ENCODE data around the gene ZSCAN4.

Gene ZSCAN4

GRCh38 chr19:57675881-57676280 lies 7.1 kb downstream of the ZSCAN4 start:
- Histone ChIP-seq H3K9me3 (ENCODE audit: control insufficient read depth, insufficient read depth, low read length) (no peaks in the 10 kb centered on the region), H3K27me3 (ENCODE audit: control insufficient read depth, insufficient read depth, low read length) (no peaks in the 10 kb centered on the region), H3K4me1 (ENCODE audit: control insufficient read depth, insufficient read depth, low read length) (no peaks in the 10 kb centered on the region), H3K36me3 (ENCODE audit: control insufficient read depth, insufficient read depth, low read length) (no peaks in the 10 kb centered on the region), H3K4me3 (ENCODE audit: low read length) (no peak overlapping the region), H3K27ac (ENCODE audit: low read length) (no peak overlapping the region)
- WGBS (ENCODE audit: insufficient coverage, insufficient read length) = no CpG with 5 or more reads among the region's 2 CpGs
- no peak for DNase-seq (ENCODE audit: low read depth, low spot score)

GRCh38 chr19:57682226-57682766 lies 13.6 kb downstream of the ZSCAN4 start:
- no peak overlapping the region for H3K27ac ChIP-seq (ENCODE audit: low read length)

GRCh38 chr19:57686727-57687126 lies 18.0 kb downstream of the ZSCAN4 start:
- H3K27ac ChIP-seq (ENCODE audit: low read length) = no peak overlapping the region
- H3K9me3 ChIP-seq (ENCODE audit: control insufficient read depth, insufficient read depth, low read length) = peaks cover 11% of the 10 kb centered on the region
- H3K27me3 ChIP-seq (ENCODE audit: control insufficient read depth, insufficient read depth, low read length) = no peaks in the 10 kb centered on the region
- no peak for DNase-seq (ENCODE audit: low read depth, low spot score)
- peaks cover 46% of the 10 kb centered on the region for H3K36me3 ChIP-seq (ENCODE audit: control insufficient read depth, insufficient read depth, low read length)
- H3K4me1 ChIP-seq (ENCODE audit: control insufficient read depth, insufficient read depth, low read length) = no peaks in the 10 kb centered on the region
- WGBS (ENCODE audit: insufficient coverage, insufficient read length) = no CpG with 5 or more reads among the region's 3 CpGs
- H3K4me3 ChIP-seq (ENCODE audit: low read length) = no peak overlapping the region

More at GRCh38 chr19:57682226-57682766, 13.6 kb downstream of the ZSCAN4 start:
- Histone ChIP-seq H3K4me3 (ENCODE audit: low read length) (peak overlapping the region; percentile 93), H3K27me3 (ENCODE audit: control insufficient read depth, insufficient read depth, low read length) (no peaks in the 10 kb centered on the region), H3K9me3 (ENCODE audit: control insufficient read depth, insufficient read depth, low read length) (peaks cover 5% of the 10 kb centered on the region; the same call in 1 of the 2 replicates), H3K36me3 (ENCODE audit: control insufficient read depth, insufficient read depth, low read length) (peaks cover 34% of the 10 kb centered on the region), H3K4me1 (ENCODE audit: control insufficient read depth, insufficient read depth, low read length) (no peaks in the 10 kb centered on the region)
- no CpG with 5 or more reads among the region's 19 CpGs for WGBS (ENCODE audit: insufficient coverage, insufficient read length)
- DNase-seq (ENCODE audit: low read depth, low spot score) = no peak

GRCh38 chr19:57687363-57688010 lies 18.8 kb downstream of the ZSCAN4 start:
- H3K4me3 ChIP-seq (ENCODE audit: low read length) = no peak overlapping the region
- WGBS (ENCODE audit: insufficient coverage, insufficient read length) = no CpG with 5 or more reads among the region's 12 CpGs
- peaks cover 46% of the 10 kb centered on the region for H3K36me3 ChIP-seq (ENCODE audit: control insufficient read depth, insufficient read depth, low read length)
- H3K4me1 ChIP-seq (ENCODE audit: control insufficient read depth, insufficient read depth, low read length) = no peaks in the 10 kb centered on the region
- no peak overlapping the region for H3K27ac ChIP-seq (ENCODE audit: low read length)
- no peaks in the 10 kb centered on the region for H3K27me3 ChIP-seq (ENCODE audit: control insufficient read depth, insufficient read depth, low read length)
- DNase-seq (ENCODE audit: low read depth, low spot score) = no peak
- H3K9me3 ChIP-seq (ENCODE audit: control insufficient read depth, insufficient read depth, low read length) = peaks cover 11% of the 10 kb centered on the region

GRCh38 chr19:57688011-57688763 lies 19.5 kb downstream of the ZSCAN4 start:
- Histone ChIP-seq H3K9me3 (ENCODE audit: control insufficient read depth, insufficient read depth, low read length) (peaks cover 11% of the 10 kb centered on the region), H3K36me3 (ENCODE audit: control insufficient read depth, insufficient read depth, low read length) (peaks cover 46% of the 10 kb centered on the region), H3K4me3 (ENCODE audit: low read length) (no peak overlapping the region), H3K27me3 (ENCODE audit: control insufficient read depth, insufficient read depth, low read length) (no peaks in the 10 kb centered on the region), H3K4me1 (ENCODE audit: control insufficient read depth, insufficient read depth, low read length) (no peaks in the 10 kb centered on the region), H3K27ac (ENCODE audit: low read length) (no peak overlapping the region)
- WGBS (ENCODE audit: insufficient coverage, insufficient read length) = no CpG with 5 or more reads among the region's 6 CpGs
- DNase-seq (ENCODE audit: low read depth, low spot score) = no peak

GRCh38 chr19:57689750-57690149 lies 21.0 kb downstream of the ZSCAN4 start:
- no peaks in the 10 kb centered on the region for H3K27me3 ChIP-seq (ENCODE audit: control insufficient read depth, insufficient read depth, low read length)
- H3K9me3 ChIP-seq (ENCODE audit: control insufficient read depth, insufficient read depth, low read length) = peaks cover 11% of the 10 kb centered on the region
- WGBS (ENCODE audit: insufficient coverage, insufficient read length) = no CpG with 5 or more reads among the region's 3 CpGs
- H3K36me3 ChIP-seq (ENCODE audit: control insufficient read depth, insufficient read depth, low read length) = peaks cover 36% of the 10 kb centered on the region
- no peaks in the 10 kb centered on the region for H3K4me1 ChIP-seq (ENCODE audit: control insufficient read depth, insufficient read depth, low read length)
- no peak overlapping the region for H3K4me3 ChIP-seq (ENCODE audit: low read length)
- no peak overlapping the region for H3K27ac ChIP-seq (ENCODE audit: low read length)
- no peak for DNase-seq (ENCODE audit: low read depth, low spot score)

- DNase-seq (ENCODE audit: low read depth, low spot score) = no peak
- H3K36me3 ChIP-seq (ENCODE audit: control insufficient read depth, insufficient read depth, low read length) = peaks cover 30% of the 10 kb centered on the region; the same call in 1 of the 2 replicates
- H3K27me3 ChIP-seq (ENCODE audit: control insufficient read depth, insufficient read depth, low read length) = no peaks in the 10 kb centered on the region
- no peak overlapping the region for H3K27ac ChIP-seq (ENCODE audit: low read length)
- no peak overlapping the region for H3K4me3 ChIP-seq (ENCODE audit: low read length)
- WGBS (ENCODE audit: insufficient coverage, insufficient read length) = no CpG with 5 or more reads among the region's 6 CpGs
- H3K9me3 ChIP-seq (ENCODE audit: control insufficient read depth, insufficient read depth, low read length) = 0 out of 2 replicates have a peak, but pooled peaks cover 2% of the 10 kb centered on the region
- H3K4me1 ChIP-seq (ENCODE audit: control insufficient read depth, insufficient read depth, low read length) = no peaks in the 10 kb centered on the region
Measured at GRCh38 chr19:57701625-57702024, 32.9 kb downstream of the ZSCAN4 start.

GRCh38 chr19:57706346-57706745 lies 37.6 kb downstream of the ZSCAN4 start:
- Histone ChIP-seq H3K27me3 (ENCODE audit: control insufficient read depth, insufficient read depth, low read length) (no peaks in the 10 kb centered on the region), H3K4me1 (ENCODE audit: control insufficient read depth, insufficient read depth, low read length) (0 out of 2 replicates have a peak, but pooled peaks cover 1% of the 10 kb centered on the region), H3K36me3 (ENCODE audit: control insufficient read depth, insufficient read depth, low read length) (peaks cover 14% of the 10 kb centered on the region; the same call in 1 of the 2 replicates), H3K4me3 (ENCODE audit: low read length) (no peak overlapping the region), H3K27ac (ENCODE audit: low read length) (no peak overlapping the region), H3K9me3 (ENCODE audit: control insufficient read depth, insufficient read depth, low read length) (0 out of 2 replicates have a peak, but pooled peaks cover 2% of the 10 kb centered on the region)
- DNase-seq (ENCODE audit: low read depth, low spot score) = no peak
- WGBS (ENCODE audit: insufficient coverage, insufficient read length) = no CpG with 5 or more reads among the region's 1 CpG

GRCh38 chr19:57708641-57709361 lies 40.1 kb downstream of the ZSCAN4 start, which contains the start of gene ZNF154:
ZNF154 (minus strand) TSS chr19:57709204; CDS start chr19:57708971, 233 bp downstream.
- Histone ChIP-seq H3K27me3 (ENCODE audit: control insufficient read depth, insufficient read depth, low read length) (no peaks in the 10 kb centered on the region), H3K9me3 (ENCODE audit: control insufficient read depth, insufficient read depth, low read length) (no peaks in the 10 kb centered on the region), H3K36me3 (ENCODE audit: control insufficient read depth, insufficient read depth, low read length) (no peaks in the 10 kb centered on the region; the same call in 1 of the 2 replicates), H3K27ac (ENCODE audit: low read length) (no peak within 1 kb of the TSS), H3K4me1 (ENCODE audit: control insufficient read depth, insufficient read depth, low read length) (0 out of 2 replicates have a peak, but pooled peaks cover 1% of the 10 kb centered on the region), H3K4me3 (ENCODE audit: low read length) (peak within 1 kb of the TSS; percentile 66)
- peak; percentile 73 for DNase-seq (ENCODE audit: low read depth, low spot score)
- no CpG with 5 or more reads among the region's 53 CpGs for WGBS (ENCODE audit: insufficient coverage, insufficient read length)

GRCh38 chr19:57709616-57710015 lies 40.9 kb downstream of the ZSCAN4 start:
- WGBS (ENCODE audit: insufficient coverage, insufficient read length) = no CpG with 5 or more reads among the region's 15 CpGs
- no peak for DNase-seq (ENCODE audit: low read depth, low spot score)
- H3K27me3 ChIP-seq (ENCODE audit: control insufficient read depth, insufficient read depth, low read length) = no peaks in the 10 kb centered on the region
- H3K9me3 ChIP-seq (ENCODE audit: control insufficient read depth, insufficient read depth, low read length) = no peaks in the 10 kb centered on the region
- H3K4me1 ChIP-seq (ENCODE audit: control insufficient read depth, insufficient read depth, low read length) = 0 out of 2 replicates have a peak, but pooled peaks cover 1% of the 10 kb centered on the region
- H3K36me3 ChIP-seq (ENCODE audit: control insufficient read depth, insufficient read depth, low read length) = no peaks in the 10 kb centered on the region; the same call in 1 of the 2 replicates
- no peak overlapping the region for H3K27ac ChIP-seq (ENCODE audit: low read length)
- H3K4me3 ChIP-seq (ENCODE audit: low read length) = no peak overlapping the region; the same call in 1 of the 2 replicates
